Stimulated activated CD4-positive, alpha-beta T cell treated with anti-CD3 and anti-CD28 coated beads, TNF-alpha, amount 100 ng/mL, for 48 hours (primary cell): ENCODE data around the gene PES1.
"Not testable (repeated sequence)": the region's sequence is repeated elsewhere in the genome, so short reads cannot be mapped to it uniquely, and the experiment has no call there.

Experiments
- DNase-seq, 3 donors: peaks; one replicate each; pipeline ENCODE4 v3.0.0-alpha.2; 2020; ENCODE audit warnings: low read depth in 3 of 3

Gene PES1

GRCh38 chr22:30555282-30556210 is 36.2 kb downstream of the PES1 start:
- no peak for DNase-seq

DNA sequence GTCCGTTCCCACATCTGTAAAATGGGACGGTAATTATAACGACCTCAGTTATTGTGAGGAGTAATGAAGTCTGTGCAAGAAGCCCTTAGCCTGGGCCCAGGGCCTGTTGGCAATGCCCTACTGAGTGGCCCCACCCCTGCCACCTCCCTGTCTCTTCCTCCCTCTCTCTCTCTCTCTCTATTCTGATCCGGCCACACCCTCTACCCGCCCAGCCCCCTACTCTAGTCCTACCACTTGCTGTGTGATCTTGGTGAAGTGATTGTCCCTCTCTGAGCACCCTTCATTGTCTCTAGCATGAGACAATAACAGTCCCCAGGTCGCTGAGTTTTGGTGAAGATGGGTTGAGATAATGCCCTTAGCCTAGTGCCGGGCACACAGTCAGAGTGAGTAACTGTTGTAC is 37.7 kb downstream of the PES1 start:
- DNase-seq: no peak

DNA sequence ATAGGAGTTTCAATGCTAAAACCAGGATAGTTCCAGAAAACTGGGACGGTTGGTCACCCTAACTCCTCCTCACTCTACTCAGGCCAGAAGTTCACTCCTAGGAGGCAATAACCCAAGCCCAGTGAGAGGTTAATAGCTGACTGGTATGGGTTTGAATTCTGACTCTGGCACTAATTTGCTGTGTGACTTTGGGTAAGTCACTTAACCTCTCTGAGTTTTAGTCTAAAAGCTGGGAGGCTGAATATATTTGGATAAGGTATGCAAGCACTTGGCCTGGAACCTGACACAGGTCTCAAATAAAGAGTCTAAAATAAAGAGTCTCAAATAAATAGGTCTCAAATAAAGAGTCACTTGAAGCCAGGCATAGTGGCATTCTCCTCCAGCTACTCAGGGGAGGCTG is 39.0 kb downstream of the PES1 start:
- no peak for DNase-seq

- DNase-seq: not testable (repeated sequence)
These were observed 39.9 kb downstream of the PES1 start for GRCh38 chr22:30551813-30552212.

- DNase-seq: no peak
These were observed 44.5 kb downstream of the PES1 start for GRCh38 chr22:30547188-30547587.

DNA sequence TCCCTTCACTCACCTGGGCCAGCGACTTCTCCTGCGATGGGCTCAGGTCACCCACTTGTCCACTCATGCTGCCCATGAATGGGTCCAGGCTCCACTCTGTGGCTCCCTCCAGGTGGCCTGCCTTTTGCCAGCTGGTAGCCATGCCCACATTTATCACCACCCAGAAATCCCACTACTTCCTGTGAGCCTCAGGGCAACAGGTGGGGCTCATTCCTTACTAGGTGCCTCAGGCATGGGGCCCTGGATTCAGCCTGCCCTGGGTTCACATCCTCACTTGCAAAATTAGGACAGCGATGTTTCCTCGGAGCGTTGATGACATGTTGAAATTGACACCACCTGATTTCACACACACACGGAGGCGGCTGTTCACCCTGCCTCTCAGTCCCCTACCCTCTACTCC is 45.1 kb downstream of the PES1 start, which contains the start of gene SEC14L6:
Gene SEC14L6 (minus strand): TSS at position 126 of the 400 bp plus-strand sequence. CDS start 59 bp downstream, at position 67.
- DNase-seq: no peak

- DNase-seq: no peak
These were observed 48.9 kb downstream of the PES1 start for GRCh38 chr22:30542811-30543188.

DNA sequence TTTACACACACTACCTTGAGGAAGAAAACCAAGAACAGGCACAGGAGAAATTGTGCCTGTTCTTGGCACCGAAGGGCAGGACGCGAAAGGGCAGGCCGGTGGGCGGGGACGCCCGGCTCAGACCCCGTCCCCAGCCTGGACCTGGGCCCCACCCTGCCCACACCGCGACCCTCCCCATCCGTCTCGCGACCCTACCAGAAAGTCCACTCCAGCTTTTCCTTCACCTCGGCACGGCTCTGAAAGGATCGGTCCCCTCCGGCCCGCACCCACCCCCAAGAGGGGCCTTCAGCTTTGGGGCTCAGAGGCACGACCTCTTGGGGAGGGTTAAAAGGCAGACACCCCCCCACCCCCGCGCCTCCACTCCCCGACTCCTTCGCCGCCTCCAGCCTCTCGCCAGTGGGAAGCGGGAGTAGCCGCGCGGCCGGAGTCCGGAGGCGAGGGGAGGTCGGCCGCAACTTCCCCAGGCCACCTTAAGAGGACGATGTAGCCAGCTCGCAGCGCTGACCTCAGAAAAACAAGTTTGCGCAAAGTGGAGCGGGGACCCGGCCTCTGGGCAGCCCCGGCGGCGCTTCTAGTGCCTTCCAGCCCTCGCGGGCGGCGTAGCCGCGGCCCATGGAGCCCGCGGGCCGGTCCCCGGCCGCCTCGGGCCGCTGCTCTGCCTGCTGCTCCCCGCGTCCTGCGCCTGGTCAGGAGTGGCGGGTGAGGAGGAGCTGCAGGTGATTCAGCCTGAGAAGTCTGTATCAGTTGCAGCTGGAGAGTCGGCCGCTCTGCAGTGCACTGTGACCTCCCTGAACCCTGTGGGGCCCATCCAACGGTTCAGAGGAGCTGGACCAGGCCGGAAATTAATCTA is 49.5 kb downstream of the PES1 start:
- DNase-seq: no peak

GRCh38 chr22:30541511-30541910 is 50.2 kb downstream of the PES1 start:
- DNase-seq: not testable (repeated sequence)

GRCh38 chr22:30539368-30539767 is 52.3 kb downstream of the PES1 start:
- DNase-seq: no peak

DNA sequence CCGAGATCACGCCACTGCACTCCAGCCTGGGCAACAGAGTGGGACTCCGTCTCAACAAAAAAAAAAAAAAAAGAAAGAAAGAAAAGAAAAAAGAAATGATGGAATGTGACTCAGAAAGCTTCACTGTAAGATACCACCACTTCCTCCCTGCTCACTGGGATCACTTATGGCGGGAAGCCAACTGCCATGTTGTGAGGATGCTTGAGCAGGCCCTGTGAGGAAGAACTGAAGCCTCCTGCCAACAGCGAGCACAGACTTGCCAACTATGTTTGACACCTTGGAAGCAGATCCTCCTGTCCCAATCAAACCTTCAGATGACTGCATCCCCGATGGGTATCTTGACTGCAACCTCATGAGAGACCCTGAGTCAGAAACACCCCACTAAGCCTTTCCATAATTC is 53.4 kb downstream of the PES1 start:
- DNase-seq: no peak

GRCh38 chr22:30537083-30537731 is 54.5 kb downstream of the PES1 start:
- no peak for DNase-seq

GRCh38 chr22:30535182-30535581 is 56.5 kb downstream of the PES1 start:
- no peak for DNase-seq

DNA sequence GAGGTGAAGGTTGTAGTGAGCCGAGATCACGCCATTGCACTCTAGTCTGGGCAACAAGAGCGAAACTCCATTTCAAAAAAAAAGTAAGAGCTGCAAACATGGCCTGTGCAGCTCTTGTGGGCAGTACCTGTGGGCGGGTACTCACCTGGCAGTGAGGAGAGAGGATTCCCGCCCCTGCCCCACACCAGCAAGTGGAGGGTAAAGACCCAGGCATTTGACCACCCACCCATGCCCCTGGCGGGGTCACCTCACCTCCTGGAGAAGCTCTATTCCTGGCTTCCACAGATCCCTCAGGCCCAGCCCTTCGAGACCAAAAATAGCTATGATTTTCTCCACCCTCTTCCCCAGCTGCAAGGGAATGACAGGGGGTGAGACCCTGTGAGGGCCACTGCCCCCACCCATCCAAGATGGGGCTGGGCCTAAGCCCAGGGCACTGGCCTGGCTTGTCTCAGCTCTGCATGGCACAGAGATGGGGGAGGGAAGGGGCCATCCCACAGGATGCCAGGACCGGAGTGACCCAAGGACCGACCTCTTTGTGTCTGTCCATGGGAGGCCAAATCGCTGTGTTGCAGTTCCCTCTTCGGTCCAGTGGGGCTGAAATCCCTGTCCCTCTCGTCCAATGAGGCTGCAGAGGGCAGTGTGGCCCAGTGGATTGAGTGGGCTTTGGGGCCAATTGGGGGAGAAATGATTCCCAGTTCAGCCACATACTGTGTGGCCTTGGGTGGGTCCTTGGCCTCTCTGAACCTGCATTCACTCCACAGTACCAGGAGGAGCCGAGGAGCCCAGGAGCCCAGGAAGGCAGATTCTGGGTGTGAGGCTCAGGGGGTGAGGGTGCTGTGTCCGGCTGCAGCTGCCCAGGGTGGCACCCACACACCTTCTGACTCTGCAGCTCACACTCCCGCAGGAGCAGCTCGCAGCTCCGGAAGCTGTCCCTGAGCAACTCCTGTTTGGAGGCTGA is 59.8 kb downstream of the PES1 start:
- no peak for DNase-seq

DNA sequence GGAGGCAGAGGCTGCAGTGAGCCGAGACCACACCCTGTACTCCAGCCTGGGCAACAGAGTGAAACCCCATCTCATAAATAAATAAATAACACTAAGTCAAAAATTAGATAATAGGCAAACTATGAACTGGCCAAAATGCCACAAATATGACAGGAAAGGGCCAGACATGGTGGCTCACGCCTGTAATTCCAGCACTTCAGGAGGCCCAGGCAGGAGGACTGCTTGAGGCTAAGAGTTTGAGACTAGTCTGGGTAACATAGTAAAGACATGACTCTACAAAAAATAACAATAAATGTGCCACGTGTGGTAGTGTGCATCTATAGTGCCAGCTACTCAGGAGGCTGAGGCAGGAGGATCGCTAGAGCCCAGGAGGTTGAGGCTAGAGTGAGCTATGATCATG is 65.1 kb downstream of the PES1 start:
- DNase-seq: no peak
